Uterus (tissue), 4 donors: ENCODE data around the gene CD4. TPM values are rescaled to one million over a fixed set of nuclear protein-coding genes. Genes with fewer than 3 reads are reported as not detected.
A peak's percentile ranks its signal among the peaks of the same experiment; 100 is the strongest.
"Not testable (repeated sequence)": the region's sequence is repeated elsewhere in the genome, so short reads cannot be mapped to it uniquely, and the experiment has no call there.

ENCODE experiments used
- DNase-seq, 2 donors: peaks; one replicate each; pipeline ENCODE4 v3.0.0-alpha.2; 2019 to 2020
- H3K27ac ChIP-seq, 2 donors: fragments of 200-600 bp; sonication (generic); 1 replicate in 1 of 2; 2 replicates in 1 of 2; pipeline ENCODE4 v1.5.1; 2016 to 2018
- H3K27me3 ChIP-seq, 2 donors: fragments of 200-600 bp; sonication (generic); one replicate each; pipeline ENCODE4 v1.5.1; 2018 to 2019; ENCODE audit warnings: control low read depth in 1 of 2
- H3K36me3 ChIP-seq, 2 donors: fragments of 200-600 bp; sonication (generic); one replicate each; pipeline ENCODE4 v1.5.1; 2019; ENCODE audit warnings: control low read depth in 1 of 2
- H3K4me1 ChIP-seq, 2 donors: fragments of 200-600 bp; sonication (generic); one replicate each; pipeline ENCODE4 v1.5.1; 2018 to 2019; ENCODE audit warnings: control low read depth in 1 of 2
- H3K4me3 ChIP-seq, 2 donors: fragments of 200-600 bp; sonication (generic); 1 replicate in 1 of 2; 2 replicates in 1 of 2; pipeline ENCODE4 v1.5.1; 2018 to 2019; ENCODE audit warnings: mild to moderate bottlenecking in 1 of 2
- H3K9me3 ChIP-seq, 2 donors: fragments of 200-600 bp; sonication (generic); one replicate each; pipeline ENCODE4 v1.5.1; 2019; ENCODE audit warnings: control low read depth in 1 of 2
- POLR2A ChIP-seq, 2 donors: fragments of 450-650 bp; IDR thresholded peaks; one replicate each; pipeline ENCODE4 v1.6.1; 2016; ENCODE audit warnings: antibody characterized with exemption in 2 of 2, mild to moderate bottlenecking in 1 of 2, moderate library complexity in 1 of 2
- intact Hi-C: fragments of 100-400 bp; cut with DNase I; formaldehyde crosslinking; loops from one replicate; pipeline ENCODE4 v1.15.1; 2023; ENCODE audit warnings: low total_unique reads
- total RNA-seq, 4 donors: library from RNA; depleted of rRNA in 3 of 4; stranded (reverse); fragments of >200 nt in 3 of 4; gene quantifications; one replicate each; pipeline versions ENCODE4 v1.1.0 to v1.2.4, GENCODE V29; 2014 to 2023
- TF ChIP-seq, protein P1 (sequence below), 4 experiments: fragments of 200-600 bp in 2 of 4; fragments of 450-650 bp in 2 of 4; sonication (generic) in 2 of 4; IDR thresholded peaks; one replicate each; pipeline ENCODE4 v1.5.1; 2016 to 2019; ENCODE audit warnings: antibody characterized with exemption in 4 of 4, mild to moderate bottlenecking in 2 of 4, moderate library complexity in 1 of 4
- donor health status: DM: yes; HTN: yes; CAD: no.

Gene CD4
- total RNA-seq, 4 donors from 2014 or later: 1.0 to 24.3 (median 10.4) TPM

DNA sequence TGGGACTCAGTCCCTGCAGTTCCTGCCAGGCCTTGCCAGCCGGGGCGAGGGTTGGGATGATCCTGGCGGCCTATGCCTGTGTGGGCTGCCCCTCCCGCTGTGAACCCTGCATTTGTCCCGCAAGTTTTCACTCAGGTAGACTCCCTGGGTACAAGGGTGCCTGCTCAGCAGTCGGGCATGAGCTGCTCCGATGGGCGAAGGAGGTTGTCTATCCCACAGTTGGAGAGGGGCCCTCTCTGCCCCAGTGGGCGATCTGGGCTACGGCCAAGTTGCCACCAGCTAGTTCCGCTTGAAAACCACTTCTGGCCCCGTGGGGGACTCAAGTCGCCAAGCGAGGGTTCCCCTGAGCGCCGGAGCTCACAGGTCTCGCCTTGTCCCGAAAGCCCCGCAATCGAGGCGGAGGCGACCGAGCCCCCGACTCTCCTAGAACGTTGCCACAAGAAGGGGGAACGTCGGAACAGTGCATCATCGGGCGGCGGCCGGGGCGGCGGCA lies 77.6 kb downstream of the CD4 start:
- no peak for DNase-seq
- H3K4me1 ChIP-seq: peaks cover 10 to 24% of the 10 kb centered on the region in 2 donors
- intact Hi-C loops: no loop called here
- peak overlapping the region; percentile 67 to 75 for H3K4me3 ChIP-seq
- H3K27me3 ChIP-seq: no peaks in the 10 kb centered on the region
- no peaks in the 10 kb centered on the region for H3K9me3 ChIP-seq
- H3K27ac ChIP-seq: peak overlapping the region; percentile 94 to 97
- TF ChIP-seq POLR2A (IDR thresholded peaks at IDR 0.05): no peak
- TF ChIP-seq, protein P1, sequence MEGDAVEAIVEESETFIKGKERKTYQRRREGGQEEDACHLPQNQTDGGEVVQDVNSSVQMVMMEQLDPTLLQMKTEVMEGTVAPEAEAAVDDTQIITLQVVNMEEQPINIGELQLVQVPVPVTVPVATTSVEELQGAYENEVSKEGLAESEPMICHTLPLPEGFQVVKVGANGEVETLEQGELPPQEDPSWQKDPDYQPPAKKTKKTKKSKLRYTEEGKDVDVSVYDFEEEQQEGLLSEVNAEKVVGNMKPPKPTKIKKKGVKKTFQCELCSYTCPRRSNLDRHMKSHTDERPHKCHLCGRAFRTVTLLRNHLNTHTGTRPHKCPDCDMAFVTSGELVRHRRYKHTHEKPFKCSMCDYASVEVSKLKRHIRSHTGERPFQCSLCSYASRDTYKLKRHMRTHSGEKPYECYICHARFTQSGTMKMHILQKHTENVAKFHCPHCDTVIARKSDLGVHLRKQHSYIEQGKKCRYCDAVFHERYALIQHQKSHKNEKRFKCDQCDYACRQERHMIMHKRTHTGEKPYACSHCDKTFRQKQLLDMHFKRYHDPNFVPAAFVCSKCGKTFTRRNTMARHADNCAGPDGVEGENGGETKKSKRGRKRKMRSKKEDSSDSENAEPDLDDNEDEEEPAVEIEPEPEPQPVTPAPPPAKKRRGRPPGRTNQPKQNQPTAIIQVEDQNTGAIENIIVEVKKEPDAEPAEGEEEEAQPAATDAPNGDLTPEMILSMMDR (IDR thresholded peaks at IDR 0.05): no peak
- no peaks in the 10 kb centered on the region for H3K36me3 ChIP-seq

DNA sequence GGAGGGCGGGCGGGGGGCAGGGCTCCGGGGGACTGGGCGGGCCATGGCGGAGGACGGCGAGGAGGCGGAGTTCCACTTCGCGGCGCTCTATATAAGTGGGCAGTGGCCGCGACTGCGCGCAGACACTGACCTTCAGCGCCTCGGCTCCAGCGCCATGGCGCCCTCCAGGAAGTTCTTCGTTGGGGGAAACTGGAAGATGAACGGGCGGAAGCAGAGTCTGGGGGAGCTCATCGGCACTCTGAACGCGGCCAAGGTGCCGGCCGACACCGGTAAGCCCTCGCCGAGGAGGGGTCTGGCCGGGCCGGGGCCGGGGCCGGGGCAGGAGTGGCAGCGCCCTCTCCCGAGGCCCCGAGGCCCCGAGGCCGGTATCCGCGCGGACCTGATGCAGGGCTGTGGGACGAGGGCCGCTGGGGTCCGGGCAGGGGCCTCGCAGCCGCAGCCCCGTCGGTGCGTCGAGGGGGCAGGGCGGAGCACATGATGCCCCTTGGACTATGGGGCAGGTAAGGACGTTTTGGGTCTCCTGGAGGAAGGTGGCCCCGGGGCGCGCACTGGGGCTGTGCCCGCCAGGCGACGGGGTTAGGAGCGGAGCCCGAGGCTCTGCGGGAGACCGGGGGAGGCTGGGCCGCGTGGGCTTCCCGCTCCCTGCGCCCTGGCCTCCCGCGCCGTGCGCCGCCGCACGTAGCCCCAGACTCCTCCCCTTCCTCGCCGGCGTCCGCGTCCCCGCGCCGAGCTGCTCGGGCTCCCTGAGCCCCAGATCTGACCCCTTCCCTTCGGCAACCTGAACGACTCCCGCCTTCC lies 78.3 kb downstream of the CD4 start, which contains the start of gene TPI1:
Gene TPI1, plus strand, starts transcription at position 119 of the 798 bp plus-strand sequence. Its CDS starts 36 bp downstream, at position 155.
- Histone ChIP-seq H3K4me1 (peaks cover 10 to 25% of the 10 kb centered on the region in 2 donors), H3K27me3 (no peaks in the 10 kb centered on the region), H3K27ac (peak within 1 kb of the TSS; percentile 94 to 97), H3K36me3 (no peaks in the 10 kb centered on the region), H3K4me3 (peak within 1 kb of the TSS; percentile 67 to 75), H3K9me3 (no peaks in the 10 kb centered on the region)
- TF ChIP-seq POLR2A (IDR thresholded peaks at IDR 0.05): peak; percentile 94 to 98
- TF ChIP-seq, protein P1 (IDR thresholded peaks at IDR 0.05): peak in 1 of 4 experiments; percentile 28
- peak; percentile 87 to 89 for DNase-seq
- intact Hi-C loops: no loop called here

DNA sequence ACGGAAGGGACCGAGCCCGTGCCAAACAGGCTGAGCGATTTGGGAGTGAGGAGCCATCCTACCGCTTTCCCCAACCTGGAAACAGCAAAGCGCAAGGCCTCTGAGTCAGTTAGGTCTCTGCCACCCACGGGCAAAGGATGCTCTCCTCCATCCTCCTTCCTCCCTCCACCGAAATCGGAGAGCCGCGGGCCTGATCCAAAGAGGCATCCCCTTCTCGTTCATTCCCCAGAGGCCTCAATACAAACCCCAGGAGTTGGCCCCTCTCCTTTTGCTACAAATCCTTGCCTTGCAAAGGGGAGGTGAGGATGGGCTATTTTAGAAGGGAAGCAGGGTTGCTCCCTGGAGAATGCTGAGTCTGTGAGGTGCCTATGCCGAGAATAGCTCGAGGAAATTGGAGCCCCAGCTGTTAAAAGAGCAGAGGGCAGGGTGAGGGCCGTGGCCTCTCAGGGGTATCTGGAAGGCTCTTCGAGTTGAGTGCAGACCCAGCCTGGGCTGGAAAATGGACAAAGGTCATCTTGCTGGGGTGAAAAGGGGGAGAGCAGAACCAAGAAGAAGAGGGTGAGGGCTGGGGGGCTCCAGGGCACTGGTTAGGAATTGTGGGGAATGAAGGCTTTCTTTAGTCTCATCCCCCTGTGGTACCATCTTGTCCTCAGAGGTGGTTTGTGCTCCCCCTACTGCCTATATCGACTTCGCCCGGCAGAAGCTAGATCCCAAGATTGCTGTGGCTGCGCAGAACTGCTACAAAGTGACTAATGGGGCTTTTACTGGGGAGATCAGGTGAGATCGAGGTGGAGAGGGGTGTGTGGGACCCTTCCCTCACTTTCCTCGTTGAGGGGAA lies 79.1 kb downstream of the CD4 start:
- peaks cover 10 to 25% of the 10 kb centered on the region in 2 donors for H3K4me1 ChIP-seq
- no peaks in the 10 kb centered on the region for H3K36me3 ChIP-seq
- no peak for DNase-seq
- no peaks in the 10 kb centered on the region for H3K9me3 ChIP-seq
- intact Hi-C loops: no loop called here
- H3K4me3 ChIP-seq: peak overlapping the region; percentile 67 to 75
- H3K27me3 ChIP-seq: no peaks in the 10 kb centered on the region
- TF ChIP-seq, protein P1 (IDR thresholded peaks at IDR 0.05): no peak
- no peak for TF ChIP-seq POLR2A (IDR thresholded peaks at IDR 0.05)
- peak overlapping the region; percentile 94 to 97 for H3K27ac ChIP-seq

DNA sequence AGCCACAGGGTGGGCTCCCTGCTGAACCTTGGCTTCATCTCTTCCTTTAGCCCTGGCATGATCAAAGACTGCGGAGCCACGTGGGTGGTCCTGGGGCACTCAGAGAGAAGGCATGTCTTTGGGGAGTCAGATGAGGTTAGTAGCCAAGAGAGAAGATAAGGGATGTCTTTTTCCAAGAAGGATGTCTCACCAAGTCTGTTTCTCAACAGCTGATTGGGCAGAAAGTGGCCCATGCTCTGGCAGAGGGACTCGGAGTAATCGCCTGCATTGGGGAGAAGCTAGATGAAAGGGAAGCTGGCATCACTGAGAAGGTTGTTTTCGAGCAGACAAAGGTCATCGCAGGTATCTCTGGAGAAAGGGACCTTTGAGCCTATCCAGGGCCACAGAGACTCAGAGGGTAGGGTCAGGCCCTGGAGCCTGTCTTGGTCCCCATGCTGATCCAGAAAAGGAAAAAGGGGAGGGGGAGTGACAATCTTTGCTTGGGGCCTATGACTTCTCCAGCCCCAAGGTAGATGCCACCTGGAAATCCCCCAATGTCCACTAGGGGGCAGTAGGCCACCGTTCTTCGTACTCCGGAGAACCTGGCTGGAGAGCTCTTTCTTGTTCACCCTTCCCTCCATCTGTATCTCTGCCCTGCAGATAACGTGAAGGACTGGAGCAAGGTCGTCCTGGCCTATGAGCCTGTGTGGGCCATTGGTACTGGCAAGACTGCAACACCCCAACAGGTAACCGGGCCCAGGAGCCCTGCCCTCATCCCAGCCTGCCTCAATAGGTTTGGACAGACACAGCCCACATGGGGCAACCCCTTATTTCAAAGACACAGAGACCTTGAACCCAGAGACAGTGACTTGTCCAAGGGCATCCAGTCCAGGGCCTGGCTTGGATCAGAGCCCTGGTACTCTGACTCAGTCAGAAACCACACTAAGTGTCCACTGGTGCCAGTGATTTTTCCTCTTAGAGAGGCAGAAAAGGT lies 80.0 kb downstream of the CD4 start:
- peaks cover 10 to 25% of the 10 kb centered on the region in 2 donors for H3K4me1 ChIP-seq
- TF ChIP-seq, protein P1 (IDR thresholded peaks at IDR 0.05): peak; percentile 85 to 90 (median 86)
- no peak for TF ChIP-seq POLR2A (IDR thresholded peaks at IDR 0.05)
- no peaks in the 10 kb centered on the region for H3K36me3 ChIP-seq
- H3K27me3 ChIP-seq: no peaks in the 10 kb centered on the region
- peak; percentile 83 to 87 for DNase-seq
- intact Hi-C loops: no loop called here
- H3K9me3 ChIP-seq: no peaks in the 10 kb centered on the region
- peak overlapping the region; percentile 94 to 97 for H3K27ac ChIP-seq
- no peak overlapping the region for H3K4me3 ChIP-seq

DNA sequence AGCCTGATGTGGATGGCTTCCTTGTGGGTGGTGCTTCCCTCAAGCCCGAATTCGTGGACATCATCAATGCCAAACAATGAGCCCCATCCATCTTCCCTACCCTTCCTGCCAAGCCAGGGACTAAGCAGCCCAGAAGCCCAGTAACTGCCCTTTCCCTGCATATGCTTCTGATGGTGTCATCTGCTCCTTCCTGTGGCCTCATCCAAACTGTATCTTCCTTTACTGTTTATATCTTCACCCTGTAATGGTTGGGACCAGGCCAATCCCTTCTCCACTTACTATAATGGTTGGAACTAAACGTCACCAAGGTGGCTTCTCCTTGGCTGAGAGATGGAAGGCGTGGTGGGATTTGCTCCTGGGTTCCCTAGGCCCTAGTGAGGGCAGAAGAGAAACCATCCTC lies 81.0 kb downstream of the CD4 start:
- peaks cover 10 to 25% of the 10 kb centered on the region in 2 donors for H3K4me1 ChIP-seq
- H3K27ac ChIP-seq: not testable (repeated sequence)

More for the DNA sequence above, 81.0 kb downstream of the CD4 start:
- DNase-seq, intact Hi-C loops, H3K36me3 ChIP-seq, H3K4me3 ChIP-seq, H3K27me3 ChIP-seq, H3K9me3 ChIP-seq: not testable (repeated sequence)
